ENCODE results near the gene MTHFSD. TPM values are rescaled to one million over a fixed set of nuclear protein-coding genes. Genes with fewer than 3 reads are reported as not detected.

The MTHFSD gene
- polyA plus RNA-seq, 1 of the 3 experiments (the other 2 are of a cell fraction): 15.6 TPM

DNA sequence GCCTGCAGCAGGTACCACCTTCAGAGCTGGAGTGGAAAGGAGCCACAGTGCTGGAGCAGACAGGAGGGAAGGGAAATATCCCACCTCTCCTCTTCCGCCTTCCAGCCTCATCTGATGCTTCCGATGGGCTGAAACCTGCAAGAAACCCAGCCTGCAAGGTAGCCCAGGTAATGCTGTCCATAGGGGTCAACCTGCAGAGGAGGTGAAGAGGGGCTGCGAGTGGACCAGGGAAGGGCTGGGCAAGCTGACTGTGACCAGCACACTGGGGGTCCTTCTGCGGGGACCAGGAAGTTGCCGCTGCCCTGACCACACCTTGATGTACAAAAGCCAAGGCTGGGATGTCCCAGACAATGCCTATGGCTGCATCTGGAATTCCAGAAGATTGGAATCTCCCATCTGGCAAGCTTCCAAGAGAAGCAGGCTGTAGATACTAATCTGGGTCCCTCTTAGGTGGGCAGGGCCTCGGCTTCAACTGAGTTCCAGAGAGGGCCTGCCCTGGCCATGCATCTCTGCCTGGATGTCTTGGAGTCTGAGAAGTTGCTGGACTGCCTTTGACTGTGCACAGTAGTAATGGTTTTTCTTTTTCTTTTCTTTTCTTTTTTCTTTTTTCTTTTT lies 29.1 kb upstream of the MTHFSD start:
- H3K4me3 ChIP-seq (ENCODE audit: low read depth in 2 of 2, low read length in 1 of 2): no peak overlapping the region
- no peak overlapping the region for H2AFZ ChIP-seq (ENCODE audit: low read depth)
- peaks cover 0 to 39% of the 10 kb centered on the region in 2 experiments; a peak in 2 of 4 replicates for H3K4me1 ChIP-seq (ENCODE audit: control insufficient read depth in 1 of 2, insufficient read depth in 2 of 2, low read depth in 1 of 2, low read length in 1 of 2)
- H3K79me2 ChIP-seq (ENCODE audit: insufficient read depth): peaks cover 46% of the 10 kb centered on the region
- no peaks in the 10 kb centered on the region for H3K9me3 ChIP-seq
- H3K27me3 ChIP-seq (ENCODE audit: insufficient read depth): no peaks in the 10 kb centered on the region
- H3K4me2 ChIP-seq: no peak overlapping the region
- TF ChIP-seq MEF2A (IDR thresholded peaks at IDR 0.05; ENCODE audit: borderline replicate concordance, low read depth) (no peak), NFIC (IDR thresholded peaks at IDR 0.05; ENCODE audit: borderline replicate concordance) (peak; percentile 65)
- no peaks in the 10 kb centered on the region for H3K36me3 ChIP-seq (replicated peaks in 1 of 2; ENCODE audit: control insufficient read depth in 1 of 2, insufficient read depth in 2 of 2, low read length in 1 of 2)
- H3K27ac ChIP-seq (ENCODE audit: low read depth in 2 of 2, low read length in 1 of 2): peak overlapping the region in 1 of 2 experiments; percentile 96; a peak in 2 of 4 replicates
- peaks cover 55% of the 10 kb centered on the region for H3F3A ChIP-seq (replicated peaks; ENCODE audit: insufficient read depth)
- H4K20me1 ChIP-seq (ENCODE audit: insufficient read depth): no peaks in the 10 kb centered on the region
- H3K9ac ChIP-seq: no peak overlapping the region
- no peaks in the 10 kb centered on the region for H3K9me2 ChIP-seq
- ChIA-PET CTCF (interaction anchor here (1.0 to 1.7 kb wide), 2 partner anchors 20 to 64 kb away, joined by 3 to 6 read pairs; no protein-coding TSS in a partner anchor), POLR2A (no interaction called here)
- 15% methylated on average over 4 of the region's 6 CpGs for WGBS (ENCODE audit: low lambda C conversion rate)
- DNase-seq: no peak

DNA sequence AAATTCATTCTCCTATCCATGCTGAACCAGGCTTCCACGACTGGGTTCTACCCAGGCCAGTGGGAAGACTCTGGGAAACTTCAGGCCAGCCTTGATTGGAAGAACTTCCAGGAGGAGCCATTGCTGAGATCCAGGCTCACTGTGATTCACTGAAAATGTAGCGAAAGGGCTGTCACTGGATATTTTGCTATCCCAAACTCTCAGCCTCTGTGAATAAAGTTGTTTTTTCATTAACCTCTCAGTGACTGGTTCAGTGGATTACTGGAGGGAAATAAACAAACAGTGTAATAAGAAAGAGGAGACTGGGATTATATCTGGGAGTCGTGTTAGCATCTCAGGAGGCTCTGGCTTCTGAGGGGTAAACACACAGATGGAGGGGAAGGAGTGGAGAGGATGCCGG lies 26.4 kb upstream of the MTHFSD start:
- Histone ChIP-seq H3K79me2 (ENCODE audit: insufficient read depth) (peaks cover 73% of the 10 kb centered on the region), H3K4me3 (ENCODE audit: low read depth in 2 of 2, low read length in 1 of 2) (no peak overlapping the region), H3K9me2 (no peaks in the 10 kb centered on the region), H3K4me1 (ENCODE audit: control insufficient read depth in 1 of 2, insufficient read depth in 2 of 2, low read depth in 1 of 2, low read length in 1 of 2) (peaks cover 0 to 27% of the 10 kb centered on the region in 2 experiments; a peak in 2 of 4 replicates), H2AFZ (ENCODE audit: low read depth) (peak overlapping the region; percentile 23; the same call in 1 of the 2 replicates), H3K4me2 (peak overlapping the region; percentile 60), H3K27me3 (ENCODE audit: insufficient read depth) (no peaks in the 10 kb centered on the region), H3K9ac (peak overlapping the region; percentile 83), H3K36me3 (replicated peaks in 1 of 2; ENCODE audit: control insufficient read depth in 1 of 2, insufficient read depth in 2 of 2, low read length in 1 of 2) (no peaks in the 10 kb centered on the region), H3K9me3 (no peaks in the 10 kb centered on the region), H4K20me1 (ENCODE audit: insufficient read depth) (no peaks in the 10 kb centered on the region), H3K27ac (ENCODE audit: low read depth in 2 of 2, low read length in 1 of 2) (peak overlapping the region in 1 of 2 experiments; percentile 96; a peak in 2 of 4 replicates), H3F3A (replicated peaks; ENCODE audit: insufficient read depth) (peaks cover 53% of the 10 kb centered on the region)
- no peak for DNase-seq
- 33% methylated on average over 4 of the region's 4 CpGs for WGBS (ENCODE audit: low lambda C conversion rate)
- TF ChIP-seq RCOR1 (IDR thresholded peaks at IDR 0.05; ENCODE audit: low read length) (no peak), CHD2 (IDR thresholded peaks at IDR 0.05; ENCODE audit: low read length, partially characterized antibody) (no peak), MEF2A (IDR thresholded peaks at IDR 0.05; ENCODE audit: borderline replicate concordance, low read depth) (no peak), NFIC (IDR thresholded peaks at IDR 0.05; ENCODE audit: borderline replicate concordance) (no peak), EP300 (IDR thresholded peaks at IDR 0.05; ENCODE audit: borderline replicate concordance in 1 of 2, low read depth in 1 of 2, low read length in 1 of 2) (no peak), FOXM1 (IDR thresholded peaks at IDR 0.05; ENCODE audit: low read depth) (no peak)
- TF ChIP-seq, protein P1, sequence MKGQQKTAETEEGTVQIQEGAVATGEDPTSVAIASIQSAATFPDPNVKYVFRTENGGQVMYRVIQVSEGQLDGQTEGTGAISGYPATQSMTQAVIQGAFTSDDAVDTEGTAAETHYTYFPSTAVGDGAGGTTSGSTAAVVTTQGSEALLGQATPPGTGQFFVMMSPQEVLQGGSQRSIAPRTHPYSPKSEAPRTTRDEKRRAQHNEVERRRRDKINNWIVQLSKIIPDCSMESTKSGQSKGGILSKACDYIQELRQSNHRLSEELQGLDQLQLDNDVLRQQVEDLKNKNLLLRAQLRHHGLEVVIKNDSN (IDR thresholded peaks at IDR 0.05; ENCODE audit: borderline replicate concordance, low read depth): no peak
- ChIA-PET POLR2A (no interaction called here), CTCF (interaction anchor here (1.0 to 1.4 kb wide), 2 partner anchors 17 to 64 kb away, joined by 3 to 4 read pairs; no protein-coding TSS in a partner anchor)

DNA sequence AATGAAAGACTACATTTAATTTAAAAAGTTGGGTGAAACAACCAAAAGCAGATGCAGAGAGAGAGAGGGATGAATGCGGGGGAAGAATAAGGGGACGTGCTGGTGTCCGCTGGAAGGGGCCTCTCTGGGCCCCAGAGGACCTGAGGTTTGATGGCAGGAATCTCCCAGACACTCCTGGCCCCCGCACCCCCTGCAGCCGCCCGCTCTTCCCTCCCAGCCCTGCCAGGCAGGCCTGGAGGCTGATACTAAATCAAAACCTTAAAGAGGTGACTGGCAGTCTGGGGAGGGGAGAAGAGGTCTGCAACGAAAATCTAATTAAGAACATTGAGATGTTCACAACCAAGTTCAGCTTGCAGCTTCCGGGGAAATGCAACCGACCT lies 25.7 kb upstream of the MTHFSD start:
- Histone ChIP-seq H3K79me2 (ENCODE audit: insufficient read depth) (peaks cover 77% of the 10 kb centered on the region), H3K9ac (peak overlapping the region; percentile 83), H4K20me1 (ENCODE audit: insufficient read depth) (no peaks in the 10 kb centered on the region), H3K4me1 (ENCODE audit: control insufficient read depth in 1 of 2, insufficient read depth in 2 of 2, low read depth in 1 of 2, low read length in 1 of 2) (peaks cover 0 to 23% of the 10 kb centered on the region in 2 experiments; a peak in 2 of 4 replicates), H3K36me3 (replicated peaks in 1 of 2; ENCODE audit: control insufficient read depth in 1 of 2, insufficient read depth in 2 of 2, low read length in 1 of 2) (no peaks in the 10 kb centered on the region), H3K27me3 (ENCODE audit: insufficient read depth) (no peaks in the 10 kb centered on the region), H3F3A (replicated peaks; ENCODE audit: insufficient read depth) (peaks cover 46% of the 10 kb centered on the region), H3K9me3 (no peaks in the 10 kb centered on the region), H2AFZ (ENCODE audit: low read depth) (no peak overlapping the region), H3K4me2 (peak overlapping the region; percentile 60), H3K27ac (ENCODE audit: low read depth in 2 of 2, low read length in 1 of 2) (peak overlapping the region in 1 of 2 experiments; percentile 96; a peak in 2 of 4 replicates), H3K4me3 (ENCODE audit: low read depth in 2 of 2, low read length in 1 of 2) (peak overlapping the region in 1 of 2 experiments; percentile 20; a peak in 2 of 4 replicates), H3K9me2 (no peaks in the 10 kb centered on the region)
- 62% methylated on average over 9 of the region's 9 CpGs for WGBS (ENCODE audit: low lambda C conversion rate)
- POLR2A ChIA-PET: no interaction called here
- DNase-seq: no peak
- no peak for TF ChIP-seq NFIC (IDR thresholded peaks at IDR 0.05; ENCODE audit: borderline replicate concordance)
- TF ChIP-seq YY1 (IDR thresholded peaks at IDR 0.05; ENCODE audit: low read depth): no peak
- no peak for TF ChIP-seq GATA2 (CRISPR knock-in tag; IDR thresholded peaks at IDR 0.05)
- TF ChIP-seq MXI1 (IDR thresholded peaks at IDR 0.05; ENCODE audit: low read depth, low read length): no peak
- no peak for TF ChIP-seq EP300 (IDR thresholded peaks at IDR 0.05; ENCODE audit: borderline replicate concordance in 1 of 2, low read depth in 1 of 2, low read length in 1 of 2)
- TF ChIP-seq RXRA (IDR thresholded peaks at IDR 0.05; ENCODE audit: borderline replicate concordance, low read depth): no peak
- TF ChIP-seq RAD21 (IDR thresholded peaks at IDR 0.05; ENCODE audit: low read length): no peak
- CTCF ChIA-PET: interaction anchor here (1.0 to 1.4 kb wide), 2 partner anchors 16 to 63 kb away, joined by 3 to 4 read pairs; no protein-coding TSS in a partner anchor
